GM12878 (cell line): ENCODE results near the gene LRRC4. TPM values are rescaled to one million over a fixed set of nuclear protein-coding genes. Genes with fewer than 3 reads are reported as not detected.

Source experiments
- ATAC-seq: fragments of 200-7000 bp; cut with Tn5 transposase; 3 replicates; pipeline ENCODE4 v1.9.1; 2020; ENCODE audit warnings: mild to moderate bottlenecking, moderate library complexity
- BruUV-seq: library from RNA; stranded (reverse); fragments of 400-500 nt; replicated peaks from 2 replicates; lab custom pipeline; 2021; lab: Mats Ljungman, UMichigan
- CTCF ChIA-PET: fragments of 300-600 bp; sonication (Branson Sonifier 250); formaldehyde crosslinking; extraction: SDS; loops from one replicate; lab custom pipeline; 2021; ENCODE audit warnings: inconsistent platforms; lab: Yijun Ruan, JAX
- POLR2A ChIA-PET: fragments of 350-600 bp; formaldehyde crosslinking; extraction: SDS; loops from one replicate; lab custom pipeline; 2021; ENCODE audit warnings: inconsistent platforms; lab: Charles Lee
- RAD21 ChIA-PET: fragments of 300-600 bp; sonication (Branson Sonifier 250); formaldehyde crosslinking; loops from one replicate; lab custom pipeline; 2023; ENCODE audit warnings: antibody characterized with exemption; ENCODE audit not compliant: unreplicated experiment; lab: Charles Lee
- SMC1A ChIA-PET: fragments of 300-600 bp; sonication (Branson Sonifier 250); formaldehyde crosslinking; loops from one replicate; lab custom pipeline; 2023; ENCODE audit not compliant: unreplicated experiment, uncharacterized antibody; lab: Charles Lee
- DNase-seq: peaks from one replicate; pipeline ENCODE4 v3.0.0-alpha.2; 2011; ENCODE audit warnings: low read depth, low spot score
- FAIRE-seq: peaks from 3 replicates; lab custom pipeline; 2011; peaks lifted over from hg19 to GRCh38; lab: Jason Lieb, UNC
- H2AFZ ChIP-seq: 2 replicates; pipeline ENCODE4 v1.6.0; 2011; ENCODE audit warnings: low read depth, low read length, control low read depth; ENCODE audit not compliant: control insufficient read depth
- H3K27ac ChIP-seq: 2 replicates; pipeline ENCODE4 v1.5.1; 2011; ENCODE audit warnings: control low read depth; ENCODE audit not compliant: control insufficient read depth, insufficient read depth
- H3K27me3 ChIP-seq, 2 experiments: replicated peaks in 1 of 2; 2 replicates each; pipeline versions ENCODE4 v1.6.0 to v1.6.1; 2011; ENCODE audit warnings: low read length in 1 of 2; ENCODE audit not compliant: control insufficient read depth in 2 of 2, insufficient read depth in 2 of 2
- H3K36me3 ChIP-seq, 2 experiments: 2 replicates each; pipeline ENCODE4 v1.5.1; 2011; ENCODE audit warnings: low read length in 1 of 2; ENCODE audit not compliant: control insufficient read depth in 2 of 2, insufficient read depth in 2 of 2
- H3K4me1 ChIP-seq: 2 replicates; pipeline ENCODE4 v1.6.1; 2011; ENCODE audit warnings: mild to moderate bottlenecking, low read length, moderate library complexity, mixed read lengths; ENCODE audit not compliant: control insufficient read depth, insufficient read depth
- H3K4me2 ChIP-seq: 2 replicates; pipeline ENCODE4 v1.6.0; 2011; ENCODE audit warnings: control low read depth; ENCODE audit not compliant: control insufficient read depth, insufficient read depth
- H3K4me3 ChIP-seq: fragments of 200-600 bp; sonication (generic); 2 replicates; pipeline ENCODE4 v1.5.1; 2016
- H3K79me2 ChIP-seq: 2 replicates; pipeline ENCODE4 v1.6.0; 2011; ENCODE audit warnings: low read length; ENCODE audit not compliant: control insufficient read depth, insufficient read depth
- H3K9ac ChIP-seq: 2 replicates; pipeline ENCODE4 v1.8.0; 2011; ENCODE audit warnings: low read length, control low read depth, mixed read lengths; ENCODE audit not compliant: control insufficient read depth, insufficient read depth
- H3K9me3 ChIP-seq: replicated peaks from 3 replicates; pipeline ENCODE4 v1.5.1; 2011; ENCODE audit warnings: mild to moderate bottlenecking, low read length; ENCODE audit not compliant: control insufficient read depth, insufficient read depth
- H4K20me1 ChIP-seq: 2 replicates; pipeline ENCODE4 v1.6.0; 2011; ENCODE audit not compliant: control insufficient read depth, insufficient read depth
- FOS ChIP-seq: IDR thresholded peaks from 3 replicates; pipeline ENCODE4 v1.6.1; 2011; ENCODE audit warnings: borderline replicate concordance; ENCODE audit not compliant: insufficient read length; ENCODE audit errors: extremely low read depth
- IRF5 ChIP-seq: fragments of 450-650 bp; IDR thresholded peaks from 2 replicates; pipeline ENCODE4 v1.6.1; 2017; ENCODE audit warnings: borderline replicate concordance
- RFX5 ChIP-seq: IDR thresholded peaks from 2 replicates; pipeline ENCODE4 v1.6.1; 2011; ENCODE audit warnings: low read depth, low read length, improper control_type of control experiment
- USF2 ChIP-seq: IDR thresholded peaks from 2 replicates; pipeline ENCODE4 v1.6.1; 2011; ENCODE audit warnings: low read depth, low read length, improper control_type of control experiment, borderline replicate concordance
- ZNF384 ChIP-seq: IDR thresholded peaks from 2 replicates; pipeline ENCODE4 v1.6.1; 2012; ENCODE audit warnings: low read depth, mild to moderate bottlenecking, low read length, improper control_type of control experiment, borderline replicate concordance
- WGBS: methylation state at CpG from one replicate; pipeline ENCODE4 v1.1.6; 2016; ENCODE audit warnings: low lambda C conversion rate; ENCODE audit not compliant: insufficient replicate concordance, insufficient coverage; ENCODE audit errors: missing lambda C conversion rate; 5-methylcytosine and 5-hydroxymethylcytosine counted together
- in situ Hi-C: fragments of 300-500 bp; cut with MboI; formaldehyde crosslinking; loops from 9 replicates; pipeline ENCODE4 v1.14.3; 2018; ENCODE audit warnings: mixed read lengths
- intact Hi-C: fragments of 100-400 bp; cut with micrococcal nuclease; formaldehyde crosslinking; loops from one replicate; pipeline ENCODE4 v1.14.2; 2022; ENCODE audit not compliant: unreplicated experiment
- polyA plus RNA-seq, 11 experiments: library from polyadenylated mRNA; depleted of rRNA in 4 of 11; unstranded in 6 of 11; stranded (reverse) in 5 of 11; fragments of >200 nt; fragmentation: Nextera tagmentation in 4 of 11; fragmentation: Illumina TruSeq in 1 of 11; extraction: Ambion mirVana in 4 of 11; extraction: Trizol in 1 of 11; gene quantifications; 1 replicate in 1 of 11; 2 replicates in 10 of 11; pipeline versions ENCODE4 v1.2.1 to v1.2.3, GENCODE V29; 2011 to 2016; ENCODE audit warnings: inconsistent platforms in 2 of 11, missing spikeins in 2 of 11, low read depth in 1 of 11
- total RNA-seq, 4 experiments: library from RNA; depleted of rRNA in 3 of 4; stranded (reverse); fragments of >200 nt in 3 of 4; fragmentation: Illumina TruSeq in 1 of 4; extraction: Trizol in 1 of 4; gene quantifications; 2 replicates each; pipeline versions ENCODE4 v1.2.1 to v1.2.3, GENCODE V29; 2013 to 2021
- TF ChIP-seq, protein P1 (sequence below): IDR thresholded peaks from 2 replicates; pipeline ENCODE4 v1.6.1; 2011; ENCODE audit warnings: borderline replicate concordance, low read depth, mild to moderate bottlenecking, moderate library complexity, mixed read lengths, low read length; ENCODE audit not compliant: insufficient read depth; ENCODE audit errors: extremely low read length

Gene LRRC4
- total and polyA plus RNA-seq, 10 of the 15 experiments (the other 5 are each of a cell fraction or from before 2014, with no cell fraction given): 0.06 to 0.85 (median 0.12) TPM; not detected in 4

GRCh38 chr7:128022631-128023532, 8.4 kb downstream of the LRRC4 start:
- intact Hi-C loops: no loop called here
- ChIA-PET CTCF (no interaction called here), SMC1A (no interaction called here), RAD21 (no interaction called here), POLR2A (no interaction called here)
- Histone ChIP-seq H3K27me3 (no peaks in the 10 kb centered on the region), H3K79me2 (no peaks in the 10 kb centered on the region), H3K4me1 (no peaks in the 10 kb centered on the region), H4K20me1 (peaks cover 5% of the 10 kb centered on the region), H3K9me3 (no peaks in the 10 kb centered on the region), H2AFZ (no peak overlapping the region), H3K36me3 (peaks cover 5 to 32% of the 10 kb centered on the region in 2 experiments), H3K4me2 (no peak overlapping the region), H3K27ac (no peak overlapping the region), H3K9ac (no peak overlapping the region), H3K4me3 (no peak overlapping the region)
- TF ChIP-seq RFX5 (no peak), IRF5 (no peak), ZNF384 (no peak), FOS (no peak), USF2 (no peak)
- TF ChIP-seq, protein P1, sequence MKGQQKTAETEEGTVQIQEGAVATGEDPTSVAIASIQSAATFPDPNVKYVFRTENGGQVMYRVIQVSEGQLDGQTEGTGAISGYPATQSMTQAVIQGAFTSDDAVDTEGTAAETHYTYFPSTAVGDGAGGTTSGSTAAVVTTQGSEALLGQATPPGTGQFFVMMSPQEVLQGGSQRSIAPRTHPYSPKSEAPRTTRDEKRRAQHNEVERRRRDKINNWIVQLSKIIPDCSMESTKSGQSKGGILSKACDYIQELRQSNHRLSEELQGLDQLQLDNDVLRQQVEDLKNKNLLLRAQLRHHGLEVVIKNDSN: no peak
- DNase-seq: no peak
- ATAC-seq: no peak
- no peak for FAIRE-seq
- WGBS: 93% methylated on average over 6 of the region's 6 CpGs
- BruUV-seq: no TSS peak
- in situ Hi-C loops: no loop called here
